NK-92 treated with Interleukin-12 subunit alpha and Interleukin-12 subunit beta, amount 100 ng/mL, for 24 hours (cell line): ENCODE results near the gene TSPEAR.

Experiments
- DNase-seq: peaks from one replicate; lab custom pipeline; 2025; lab: John Stamatoyannopoulos, UW

The TSPEAR gene

DNA sequence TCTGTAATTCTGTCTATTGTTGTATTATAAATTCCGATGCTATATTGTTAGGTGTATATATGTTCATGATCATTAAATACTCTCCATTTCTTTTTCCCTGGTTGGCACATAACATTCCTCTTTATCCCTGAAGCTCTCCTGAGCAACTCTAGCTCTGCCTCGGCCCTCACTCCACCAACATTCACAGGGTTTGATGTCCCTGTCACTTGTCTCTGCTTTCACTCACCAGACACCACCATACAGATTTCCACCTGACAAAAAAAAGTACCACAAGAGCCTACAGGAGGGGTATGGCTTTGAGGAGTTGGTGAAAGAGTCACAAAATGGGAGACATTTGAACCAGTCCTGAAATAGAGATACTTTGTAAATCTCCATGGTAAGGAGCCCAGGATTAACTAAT, 8.8 kb upstream of the TSPEAR start:
- no peak for DNase-seq

DNA sequence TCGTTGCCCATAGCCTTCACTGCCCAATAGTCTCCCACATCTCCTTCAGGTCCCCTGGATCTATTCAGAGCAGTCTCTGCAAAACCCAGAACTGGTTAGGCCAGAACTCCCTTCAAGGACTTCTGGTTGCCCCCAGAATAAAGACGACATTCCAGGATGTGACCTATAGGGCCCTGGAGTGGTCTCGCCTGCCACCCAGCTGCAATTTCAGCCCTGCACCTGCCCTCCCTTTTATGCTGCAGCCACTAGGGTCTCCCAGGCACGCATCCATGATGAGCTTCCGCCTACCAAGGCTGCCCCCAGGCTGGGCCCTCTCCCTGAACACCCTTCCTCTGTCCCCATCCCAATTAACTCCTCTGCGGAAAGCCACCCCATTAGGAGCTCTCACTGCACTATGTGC, 7.2 kb upstream of the TSPEAR start:
- no peak for DNase-seq

GRCh38 chr21:44718093-44718492, 6.7 kb upstream of the TSPEAR start:
- DNase-seq = no peak

- no peak for DNase-seq
Measured at GRCh38 chr21:44716984-44717383, 5.6 kb upstream of the TSPEAR start.

- DNase-seq = no peak
Measured at GRCh38 chr21:44714905-44715304, 3.5 kb upstream of the TSPEAR start.

DNA sequence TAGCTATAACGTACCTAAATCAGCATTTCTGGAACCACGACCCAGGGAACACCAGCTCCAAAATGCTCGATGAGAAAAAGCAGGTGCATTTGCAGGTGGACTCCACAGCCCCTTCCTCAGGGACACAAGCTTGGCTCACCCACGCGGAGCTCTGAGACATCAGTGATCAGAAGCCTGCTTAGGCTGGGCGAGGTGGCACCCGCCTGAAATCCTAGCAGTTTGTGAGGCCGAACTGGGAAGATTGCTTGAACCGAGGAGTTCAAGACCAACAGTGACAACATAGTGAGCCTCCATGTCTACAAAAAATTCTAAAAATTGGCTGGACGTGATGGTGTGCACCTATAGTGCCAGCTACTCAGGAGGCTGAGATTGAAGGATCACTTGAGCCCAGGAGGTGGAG, 2.5 kb upstream of the TSPEAR start:
- DNase-seq = no peak

DNA sequence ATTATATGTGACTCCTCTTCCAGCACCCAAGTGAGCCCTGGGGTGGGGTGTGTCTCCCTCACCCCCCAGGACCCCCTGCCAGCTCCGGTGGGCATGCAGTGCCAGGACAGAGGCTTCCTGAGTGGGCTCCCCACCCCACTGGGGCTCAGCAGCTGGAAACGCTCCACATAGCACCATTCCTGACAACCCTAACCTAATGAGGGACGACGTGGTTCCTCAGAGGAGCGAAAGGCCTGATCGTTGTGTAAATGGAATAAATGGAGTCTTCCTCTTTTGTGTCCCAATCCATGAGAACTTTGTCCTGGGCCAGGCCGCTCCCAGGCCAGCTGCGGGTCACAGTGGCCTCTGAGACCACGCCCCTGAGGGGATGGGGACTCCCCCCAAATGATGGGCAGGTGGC, 1.8 kb upstream of the TSPEAR start:
- DNase-seq = no peak

DNA sequence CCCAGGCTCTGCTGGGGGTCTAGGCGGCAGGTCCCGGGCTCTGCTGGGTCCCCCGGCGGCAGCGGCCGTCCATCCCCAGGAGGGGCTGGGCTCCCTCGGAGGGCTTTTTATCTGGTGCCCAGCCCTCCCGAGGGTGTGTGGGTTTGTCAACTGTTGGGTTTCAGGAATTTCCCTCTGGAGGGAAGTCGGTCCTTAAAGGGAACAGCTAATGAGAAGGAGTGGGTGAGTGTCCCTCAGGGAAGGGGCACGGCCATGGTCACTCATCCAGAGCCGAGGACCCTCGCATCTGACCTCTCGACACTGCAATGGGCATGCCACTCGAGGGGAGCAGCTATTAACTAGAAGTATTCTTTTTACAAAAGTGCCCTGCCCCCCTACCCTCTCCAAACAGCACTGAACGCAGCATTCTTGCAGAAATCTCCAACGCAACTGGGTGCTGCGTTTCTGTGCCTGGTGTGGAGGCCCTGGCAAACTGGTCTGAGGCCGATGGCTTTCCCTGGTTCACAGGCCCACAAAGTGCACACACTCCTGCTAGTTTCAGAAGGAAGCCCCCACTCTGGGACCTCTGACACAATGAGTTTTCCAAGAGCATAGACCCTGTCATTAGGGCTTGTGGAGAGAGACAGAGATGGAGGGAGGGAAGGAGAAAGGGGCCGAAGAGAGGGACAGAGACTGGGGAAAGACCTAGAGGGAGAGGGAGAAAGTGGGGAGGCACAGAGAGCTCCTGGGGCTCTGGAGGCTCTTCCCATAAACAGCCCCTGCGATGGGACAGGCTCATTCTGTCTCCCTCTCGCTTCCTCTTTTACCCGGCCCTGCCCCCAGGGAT, 1.0 kb upstream of the TSPEAR start:
- DNase-seq = no peak

- DNase-seq = no peak
Measured at GRCh38 chr21:44710756-44711326, 531 bp downstream of the TSPEAR start.

- DNase-seq = no peak
Measured at GRCh38 chr21:44710294-44710665, 1.1 kb downstream of the TSPEAR start.

- no peak for DNase-seq
Measured at GRCh38 chr21:44709426-44710293, 1.7 kb downstream of the TSPEAR start.

DNA sequence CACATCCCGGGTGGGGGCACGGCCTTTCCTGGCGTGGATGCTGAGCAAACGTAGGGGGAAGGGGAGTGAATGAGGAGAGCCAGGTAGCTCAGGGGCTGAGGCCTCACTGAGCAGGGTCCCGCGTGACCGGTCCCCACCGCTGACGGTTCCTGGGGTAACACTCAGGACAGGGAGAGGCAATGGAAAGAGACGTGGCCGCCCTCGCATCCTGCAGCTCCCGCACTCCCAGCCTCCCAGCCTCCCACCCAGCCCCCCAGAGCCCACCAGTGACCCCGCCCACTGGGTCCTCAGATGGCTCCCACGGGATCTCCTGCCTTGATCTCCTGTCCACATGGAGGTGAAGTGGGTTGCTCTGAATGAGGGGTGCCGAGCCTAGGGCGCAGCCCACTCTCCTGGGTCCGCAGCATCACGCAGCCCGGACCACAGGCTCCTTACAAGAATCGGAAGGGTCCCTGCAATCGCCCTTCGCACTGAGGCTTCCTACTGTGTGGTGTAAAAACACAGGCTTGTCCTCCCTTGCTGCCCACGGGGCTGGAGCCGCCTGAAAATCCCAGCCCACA, 2.4 kb downstream of the TSPEAR start:
- no peak for DNase-seq

GRCh38 chr21:44708213-44708865, 3.0 kb downstream of the TSPEAR start:
- no peak for DNase-seq

DNA sequence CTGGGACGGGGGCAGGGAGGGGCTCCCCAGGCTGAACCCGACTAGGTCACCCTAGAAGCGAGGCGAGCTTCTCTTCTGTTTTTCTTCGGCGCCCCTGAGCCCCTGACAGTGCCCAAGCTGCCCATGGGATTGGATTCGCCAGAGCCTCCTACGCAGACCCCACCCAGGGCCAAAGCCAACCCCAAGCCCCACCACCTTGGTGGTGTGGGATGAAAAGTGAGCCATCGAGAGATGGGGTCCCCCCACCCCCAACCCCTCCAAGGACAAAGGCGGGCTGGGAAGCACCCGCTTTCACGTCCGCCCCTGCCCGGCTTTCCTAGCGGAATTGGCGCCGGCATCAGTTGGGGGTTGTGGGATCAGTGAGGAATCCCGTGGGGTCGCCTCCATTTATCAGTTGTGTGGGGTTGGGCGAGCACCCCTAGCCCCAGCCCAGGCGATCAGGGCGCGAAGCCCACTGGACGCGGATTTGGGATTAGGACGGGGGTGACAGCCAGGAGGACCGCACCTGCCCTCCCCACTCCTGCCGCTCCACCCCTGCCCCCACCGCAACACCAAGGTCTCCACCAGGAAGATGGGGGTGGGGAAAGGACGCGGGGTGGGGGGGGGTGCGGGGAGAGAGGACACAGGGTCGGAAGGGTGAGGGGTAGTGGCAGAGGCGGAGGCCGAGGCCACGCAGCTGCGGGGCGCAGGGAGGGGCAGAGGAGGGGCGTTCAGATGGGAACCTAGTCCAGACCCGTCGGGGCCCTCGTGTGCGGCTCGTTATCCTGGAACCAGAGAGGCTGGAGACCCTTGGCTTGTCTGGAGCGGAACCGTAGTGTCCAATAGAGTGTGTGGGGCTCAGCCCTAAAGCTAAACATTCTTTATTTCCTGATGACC, 4.4 kb downstream of the TSPEAR start:
- no peak for DNase-seq

- DNase-seq = no peak
Measured at GRCh38 chr21:44706026-44706705, 5.2 kb downstream of the TSPEAR start.

DNA sequence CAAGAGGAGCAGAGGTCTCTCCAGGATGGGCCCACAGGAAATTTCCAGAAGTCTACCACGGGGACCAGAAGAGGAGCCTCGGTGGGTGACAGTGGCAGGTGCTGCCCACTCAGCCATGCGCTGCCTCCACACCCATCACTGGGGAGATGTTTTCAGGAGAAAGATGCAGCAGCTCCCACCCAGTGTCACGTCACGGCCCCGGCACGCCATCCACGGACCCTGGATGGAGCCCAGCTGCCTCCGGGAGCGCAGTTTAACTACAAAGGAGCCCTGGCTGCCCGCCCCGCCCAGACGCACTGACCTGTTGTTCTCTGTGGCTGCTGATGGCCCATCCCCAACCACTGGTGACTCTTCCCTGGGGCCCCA, 6.8 kb downstream of the TSPEAR start:
- DNase-seq = no peak

DNA sequence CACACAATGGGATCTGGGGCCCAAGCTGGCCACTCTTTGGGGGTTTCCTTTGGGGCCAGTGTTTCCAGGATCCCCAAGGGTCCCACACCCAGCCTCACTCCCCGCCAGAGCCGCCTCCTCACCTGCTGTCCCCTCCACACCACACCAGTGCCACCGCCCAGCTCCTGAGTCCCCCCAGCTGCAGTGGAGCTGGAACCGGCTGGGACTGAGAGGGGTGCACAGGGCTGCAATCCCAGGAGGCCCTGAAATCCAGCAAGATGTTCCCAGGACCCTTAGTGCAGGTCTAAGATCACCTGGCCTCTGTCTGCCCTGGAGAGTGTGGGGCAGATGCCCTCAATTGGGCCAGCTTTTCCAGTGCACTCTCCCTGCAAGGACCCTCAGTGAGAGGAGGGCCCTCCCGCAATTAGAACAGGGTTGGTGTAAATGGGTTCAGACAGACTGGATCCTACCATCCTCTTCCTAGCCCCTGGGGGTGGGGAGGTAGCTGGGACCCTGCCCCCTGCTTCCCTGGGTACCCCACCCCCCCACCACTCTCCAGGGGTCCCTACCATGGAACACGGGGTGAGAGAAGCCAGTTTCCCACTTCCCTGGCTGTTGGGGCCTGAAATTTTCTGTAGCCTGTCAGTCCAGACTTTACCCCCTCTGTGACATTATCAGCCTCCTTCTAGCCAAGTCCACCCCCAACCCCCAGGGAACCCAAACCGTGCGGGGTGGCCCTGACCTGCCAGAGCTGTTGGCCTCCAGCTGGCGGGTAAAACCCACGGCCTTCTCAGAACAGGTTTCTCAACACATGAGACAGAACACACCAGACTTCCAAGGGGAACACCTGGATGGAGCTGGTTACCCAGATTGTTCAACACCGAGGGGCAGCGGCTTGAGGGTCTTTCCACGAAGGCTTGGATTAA, 7.4 kb downstream of the TSPEAR start:
- no peak for DNase-seq

DNA sequence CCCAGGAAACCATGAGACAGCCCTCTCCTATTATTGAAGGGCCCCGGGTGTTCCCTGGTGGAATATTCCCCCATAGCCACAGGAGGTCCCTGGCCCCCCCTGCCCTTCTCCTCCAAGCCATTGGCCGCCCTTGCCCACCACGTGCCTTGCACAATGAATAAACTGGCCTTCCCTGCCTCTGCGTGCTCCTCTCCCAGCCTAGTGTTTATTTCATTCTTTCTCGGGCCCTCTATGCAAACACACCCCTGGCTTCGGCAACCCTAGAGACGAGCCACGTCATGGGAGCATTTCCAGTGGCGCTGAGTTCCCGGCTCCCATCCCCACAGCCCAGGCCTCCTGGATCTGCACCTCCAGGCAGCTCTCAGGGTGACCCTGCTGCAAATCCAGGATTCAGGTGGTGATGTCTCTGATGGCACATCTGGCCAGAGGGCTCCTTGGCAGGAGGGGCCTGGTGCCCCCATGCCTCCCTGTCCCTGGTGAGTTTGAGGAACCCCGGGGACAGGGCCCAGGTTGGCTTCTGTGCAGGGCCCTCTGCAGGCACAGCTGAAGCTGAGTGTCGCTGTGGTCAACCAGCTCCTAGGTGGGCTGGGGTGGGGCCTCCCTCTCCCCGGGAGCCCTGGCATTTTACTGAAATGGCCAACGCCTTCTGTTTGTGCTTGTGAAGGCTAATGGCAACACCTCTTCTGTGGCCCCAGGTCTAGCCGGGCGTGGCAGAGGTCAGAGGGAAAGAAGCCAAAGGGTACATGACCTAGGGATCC, 8.2 kb downstream of the TSPEAR start:
- DNase-seq = no peak
